ENCODE measurements around the gene XPR1.

- no peak for TF ChIP-seq CTCF (IDR thresholded peaks at IDR 0.05)
- no peak for TF ChIP-seq POLR2A (IDR thresholded peaks at IDR 0.05)
Measured at GRCh38 chr1:180800945-180801344, 169.1 kb downstream of the XPR1 start.
